Heart right ventricle (tissue), 16 donors: ENCODE data around the gene TNIP1. TPM values are rescaled to one million over a fixed set of nuclear protein-coding genes. Genes with fewer than 3 reads are reported as not detected.

Source experiments
- ATAC-seq, 8 donors: fragments of 200-7000 bp; cut with Tn5 transposase; one replicate each; pipeline ENCODE4 v1.9.1; 2020; ENCODE audit warnings: mild to moderate bottlenecking in 8 of 8, moderate library complexity in 8 of 8, moderate number of reproducible peaks in 1 of 8
- DNase-seq, 2 donors: peaks; one replicate each; pipeline ENCODE4 v3.0.0-alpha.2; 2020
- H3K27ac ChIP-seq, 10 donors: fragments of 200-600 bp; sonication (generic) in 2 of 10; one replicate each; pipeline versions ENCODE4 v1.5.0 to v1.8.0; 2020 to 2022; ENCODE audit warnings: mild to moderate bottlenecking in 3 of 10
- H3K27me3 ChIP-seq, 7 donors: fragments of 200-600 bp; one replicate each; pipeline ENCODE4 v1.8.0; 2021 to 2022; ENCODE audit warnings: mild to moderate bottlenecking in 2 of 7
- H3K36me3 ChIP-seq, 9 donors: fragments of 200-600 bp; sonication (generic) in 1 of 9; one replicate each; pipeline versions ENCODE4 v1.5.0 to v1.8.0; 2020 to 2022; ENCODE audit warnings: mild to moderate bottlenecking in 2 of 9
- H3K4me1 ChIP-seq, 9 donors: fragments of 200-600 bp; sonication (generic) in 1 of 9; one replicate each; pipeline versions ENCODE4 v1.5.0 to v1.8.0; 2020 to 2022; ENCODE audit warnings: mild to moderate bottlenecking in 4 of 9
- H3K4me3 ChIP-seq, 10 donors: fragments of 200-600 bp; sonication (generic) in 2 of 10; one replicate each; pipeline versions ENCODE4 v1.5.0 to v1.8.0; 2020 to 2022; ENCODE audit warnings: mild to moderate bottlenecking in 7 of 10, moderate library complexity in 2 of 10
- H3K9me3 ChIP-seq, 11 donors: fragments of 200-600 bp in 10 of 11; sonication (generic) in 2 of 11; one replicate each; pipeline versions ENCODE4 v1.5.0 to v1.8.0; 2013 to 2022; ENCODE audit warnings: mild to moderate bottlenecking in 2 of 11, control low read depth in 1 of 11, moderate library complexity in 1 of 11
- WGBS, 2 donors: extraction: QIAGEN DNeasy Blood & Tissue Kit; methylation state at CpG; one replicate each; pipeline ENCODE4 v1.1.7; 2013; ENCODE audit warnings: inconsistent platforms in 1 of 2; 5-methylcytosine and 5-hydroxymethylcytosine counted together
- intact Hi-C, 10 donors: fragments of 100-400 bp; cut with DNase I; formaldehyde crosslinking; loops; one replicate each; pipeline versions ENCODE4 v1.11.1 to v1.14.2; 2022
- polyA plus RNA-seq, 2 donors: library from polyadenylated mRNA; stranded (reverse); fragments of 200-250 nt; gene quantifications; one replicate each; pipeline ENCODE4 v1.2.3, GENCODE V29; 2013
- total RNA-seq, 10 donors: library from RNA; stranded (reverse); fragmentation: NEBNext Ultra II Directional in 3 of 10; extraction: Animal tissue kit (Norgen Biotek cat#: 25700) in 3 of 10; gene quantifications; one replicate each; pipeline versions ENCODE4 v1.2.1 to v1.2.4, GENCODE V29; 2021 to 2023
- TF ChIP-seq, protein P1 (sequence below), 9 donors: fragments of 200-600 bp; sonication (generic) in 2 of 9; IDR thresholded peaks; one replicate each; pipeline versions ENCODE4 v1.5.0 to v1.8.0; 2021 to 2022; ENCODE audit warnings: antibody characterized with exemption in 9 of 9, mild to moderate bottlenecking in 5 of 9, moderate library complexity in 1 of 9
- donor health status: Arrhythmogenic right ventricular cardiomyopathy.
- donor health status: ischemic (EF 13 %, LVEDD 7.1; RV severe dilation, severe dysfunction).
- donor health status: healthy with polysubstance abuse.
- donor health status: DM: no; HTN: yes; CAD: no.
- donor health status: DM: no; HTN: no; CAD: no.
- donor health status: ischemic (EF 25% LVEDD 6.9; RV normal size, moderate dysfunction).
- donor health status: ischemic (EF 25% LVEDD 5.7; RV mildly dilated, moderate dysfunction).
- donor health status: healthy.
- donor health status: DM: yes; HTN: yes; CAD: no.
- donor health status: Ischemic cardiomyopathy.
- donor health status: ischemic (EF 35%, LVEDD 5.7; RV mildly dilated, moderate dysfunction).
- donor health status: nonischemic (EF 11% LVEDD 7.7; RV severe dilation, severe dysfunction).
- donor health status: DM: yes; HTN: yes; CAD: no.
- donor health status: PGD.
- donor health status: ischemic (EF 29% LVEDD 5.4; RV normal size, mild dysfunction).
- donor health status: nonischemic (EF 23%, LVEDD 6.1; RV moderate dilation, normal function).

TNIP1 gene
- total and polyA plus RNA-seq, 12 donors, result 63.8 to 130 (median 124) TPM

DNA sequence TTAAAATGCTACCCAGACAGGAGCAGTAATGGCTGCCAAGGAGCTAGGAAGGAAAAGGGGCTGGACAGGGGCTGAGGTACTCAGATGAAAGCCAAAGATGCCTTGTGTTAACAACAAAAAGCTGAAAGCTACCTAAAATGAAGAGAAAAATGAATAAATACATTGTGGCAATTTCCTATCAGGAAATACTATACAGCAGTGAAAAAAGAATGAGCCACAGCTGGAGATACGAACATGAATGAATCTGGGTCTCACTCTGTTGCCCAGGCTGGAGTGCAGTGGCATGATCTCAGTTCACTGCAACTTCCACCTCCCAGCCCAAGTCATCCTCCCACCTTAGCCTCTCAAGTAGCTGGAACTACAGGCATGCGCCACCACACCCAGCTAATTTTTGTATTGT is 6.3 kb downstream of the TNIP1 start:
- ATAC-seq, result no peak
- no peaks in the 10 kb centered on the region for H3K9me3 ChIP-seq
- no peak for DNase-seq
- WGBS, 2 donors, result 96 to 100% methylated on average over 2 of the region's 2 CpGs
- H3K27me3 ChIP-seq, result no peaks in the 10 kb centered on the region
- H3K27ac ChIP-seq, result no peak overlapping the region
- intact Hi-C loops, result no loop called here
- peaks cover 0 to 61% (median 0%) of the 10 kb centered on the region in 9 donors for H3K36me3 ChIP-seq
- no peak overlapping the region for H3K4me3 ChIP-seq
- TF ChIP-seq, protein P1, sequence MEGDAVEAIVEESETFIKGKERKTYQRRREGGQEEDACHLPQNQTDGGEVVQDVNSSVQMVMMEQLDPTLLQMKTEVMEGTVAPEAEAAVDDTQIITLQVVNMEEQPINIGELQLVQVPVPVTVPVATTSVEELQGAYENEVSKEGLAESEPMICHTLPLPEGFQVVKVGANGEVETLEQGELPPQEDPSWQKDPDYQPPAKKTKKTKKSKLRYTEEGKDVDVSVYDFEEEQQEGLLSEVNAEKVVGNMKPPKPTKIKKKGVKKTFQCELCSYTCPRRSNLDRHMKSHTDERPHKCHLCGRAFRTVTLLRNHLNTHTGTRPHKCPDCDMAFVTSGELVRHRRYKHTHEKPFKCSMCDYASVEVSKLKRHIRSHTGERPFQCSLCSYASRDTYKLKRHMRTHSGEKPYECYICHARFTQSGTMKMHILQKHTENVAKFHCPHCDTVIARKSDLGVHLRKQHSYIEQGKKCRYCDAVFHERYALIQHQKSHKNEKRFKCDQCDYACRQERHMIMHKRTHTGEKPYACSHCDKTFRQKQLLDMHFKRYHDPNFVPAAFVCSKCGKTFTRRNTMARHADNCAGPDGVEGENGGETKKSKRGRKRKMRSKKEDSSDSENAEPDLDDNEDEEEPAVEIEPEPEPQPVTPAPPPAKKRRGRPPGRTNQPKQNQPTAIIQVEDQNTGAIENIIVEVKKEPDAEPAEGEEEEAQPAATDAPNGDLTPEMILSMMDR (IDR thresholded peaks at IDR 0.05), result no peak
- peaks cover 14 to 80% (median 76%) of the 10 kb centered on the region in 9 donors for H3K4me1 ChIP-seq

- peak overlapping the region in 2 of 10 donors; percentile 51 to 89 for H3K27ac ChIP-seq
- peaks cover 0 to 55% (median 0%) of the 10 kb centered on the region in 9 donors for H3K36me3 ChIP-seq
- intact Hi-C loops, result no loop called here
- 97 to 99% methylated on average over 2 of the region's 2 CpGs for WGBS, 2 donors
- H3K27me3 ChIP-seq, result no peaks in the 10 kb centered on the region
- H3K4me1 ChIP-seq, result peaks cover 23 to 80% (median 76%) of the 10 kb centered on the region in 9 donors
- DNase-seq (no peak), ATAC-seq (no peak)
- H3K4me3 ChIP-seq, result no peak overlapping the region
- TF ChIP-seq, protein P1 (IDR thresholded peaks at IDR 0.05), result no peak
- no peaks in the 10 kb centered on the region for H3K9me3 ChIP-seq
Observed at GRCh38 chr5:151073280-151073679, 7.6 kb downstream of the TNIP1 start.

- WGBS, 2 donors, result 70 to 78% methylated on average over 5 of the region's 5 CpGs
- Histone ChIP-seq H3K4me1 (peaks cover 29 to 80% (median 76%) of the 10 kb centered on the region in 9 donors), H3K27me3 (no peaks in the 10 kb centered on the region), H3K9me3 (no peaks in the 10 kb centered on the region), H3K36me3 (peaks cover 0 to 58% (median 0%) of the 10 kb centered on the region in 9 donors), H3K27ac (peak overlapping the region in 9 of 10 donors; percentile 3 to 89 (median 17)), H3K4me3 (no peak overlapping the region)
- DNase-seq (no peak), ATAC-seq (no peak)
- TF ChIP-seq, protein P1 (IDR thresholded peaks at IDR 0.05), result no peak
- intact Hi-C loops, result no loop called here
Observed at GRCh38 chr5:151072630-151073025, 8.2 kb downstream of the TNIP1 start.

DNA sequence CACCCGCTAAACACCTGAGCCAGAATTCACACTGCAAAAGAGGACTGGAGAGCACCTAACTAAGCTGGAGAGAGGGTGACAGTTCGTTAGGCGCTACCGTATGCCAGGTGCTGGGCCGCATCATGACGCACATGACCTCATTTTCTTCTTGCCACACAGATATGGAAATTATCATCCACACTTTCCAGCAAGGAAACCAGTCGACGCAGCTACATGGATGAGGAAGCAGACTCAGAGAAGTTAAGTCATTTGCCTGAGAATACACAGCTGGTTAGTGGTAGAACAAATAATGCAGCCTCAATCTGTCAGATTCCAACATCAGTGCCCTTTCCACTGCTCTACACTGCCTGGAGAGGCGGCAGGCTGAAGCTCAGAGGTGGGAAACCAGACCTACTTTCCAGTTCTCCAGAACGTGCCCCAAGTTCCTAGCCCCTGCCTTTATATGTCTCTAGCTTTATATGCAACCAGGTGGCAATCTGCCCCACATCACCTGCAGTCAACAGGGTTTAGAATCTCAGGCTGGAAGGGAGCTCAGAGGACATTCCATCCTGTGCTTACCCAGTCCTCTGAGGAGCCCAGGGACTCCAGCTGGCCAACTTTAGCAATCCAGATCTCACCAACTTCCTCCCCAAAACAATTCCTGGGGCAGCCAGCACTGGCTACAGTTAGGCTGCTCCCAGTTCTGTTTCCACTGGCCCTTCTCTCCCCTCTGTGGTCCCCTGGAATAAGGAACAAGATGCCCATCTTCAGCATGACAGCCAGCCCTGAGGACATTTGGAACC is 8.8 kb downstream of the TNIP1 start:
- Histone ChIP-seq H3K4me3 (no peak overlapping the region), H3K9me3 (no peaks in the 10 kb centered on the region), H3K27ac (peak overlapping the region in 9 of 10 donors; percentile 3 to 89 (median 17)), H3K36me3 (peaks cover 0 to 59% (median 0%) of the 10 kb centered on the region in 9 donors), H3K27me3 (no peaks in the 10 kb centered on the region), H3K4me1 (peaks cover 32 to 81% (median 76%) of the 10 kb centered on the region in 9 donors)
- TF ChIP-seq, protein P1 (IDR thresholded peaks at IDR 0.05), result no peak
- WGBS, 2 donors, result 85 to 88% methylated on average over 10 of the region's 10 CpGs
- peak in 1 of 8 donors; percentile 16 for ATAC-seq
- intact Hi-C loops, result no loop called here
- DNase-seq, result no peak
